Measurements from ENCODE around the gene CACNA1G.

The CACNA1G gene

GRCh38 chr17:50596191-50597037 lies 35.9 kb downstream of the CACNA1G start:
- no peaks in the 10 kb centered on the region for H3K4me1 Mint-ChIP-seq (ENCODE audit: low read depth in 2 of 2)
- DNase-seq, result no peak
- no peak overlapping the region for H3K27ac Mint-ChIP-seq
- ATAC-seq (replicated peaks), result no peak
- H3K27me3 Mint-ChIP-seq, result peaks cover 11 to 73% of the 10 kb centered on the region in 2 donors
- H3K36me3 Mint-ChIP-seq (ENCODE audit: insufficient read depth), result no peaks in the 10 kb centered on the region
- no peaks in the 10 kb centered on the region for H3K9me3 Mint-ChIP-seq
- H3K4me3 Mint-ChIP-seq, result no peak overlapping the region

- H3K9me3 Mint-ChIP-seq, result no peaks in the 10 kb centered on the region
- H3K4me1 Mint-ChIP-seq (ENCODE audit: low read depth in 2 of 2), result no peaks in the 10 kb centered on the region
- DNase-seq (no peak), ATAC-seq (replicated peaks) (no peak)
- H3K27me3 Mint-ChIP-seq, result peaks cover 25 to 74% of the 10 kb centered on the region in 2 donors
- no peak overlapping the region for H3K4me3 Mint-ChIP-seq
- peak overlapping the region in 1 of 2 donors; percentile 53 for H3K27ac Mint-ChIP-seq
- H3K36me3 Mint-ChIP-seq (ENCODE audit: insufficient read depth), result no peaks in the 10 kb centered on the region
These were observed 38.0 kb downstream of the CACNA1G start for GRCh38 chr17:50598487-50598886.

GRCh38 chr17:50599606-50600005 lies 39.1 kb downstream of the CACNA1G start:
- DNase-seq, result no peak
- Mint-ChIP-seq H3K27ac (no peak overlapping the region), H3K4me3 (no peak overlapping the region), H3K4me1 (ENCODE audit: low read depth in 2 of 2) (no peaks in the 10 kb centered on the region), H3K36me3 (ENCODE audit: insufficient read depth) (no peaks in the 10 kb centered on the region), H3K27me3 (peaks cover 25 to 78% of the 10 kb centered on the region in 2 donors), H3K9me3 (no peaks in the 10 kb centered on the region)
- ATAC-seq (replicated peaks), result no peak

GRCh38 chr17:50601823-50602375 lies 41.4 kb downstream of the CACNA1G start:
- Mint-ChIP-seq H3K9me3 (no peaks in the 10 kb centered on the region), H3K27me3 (peaks cover 35 to 82% of the 10 kb centered on the region in 2 donors), H3K4me3 (no peak overlapping the region), H3K27ac (no peak overlapping the region), H3K4me1 (ENCODE audit: low read depth in 2 of 2) (no peaks in the 10 kb centered on the region), H3K36me3 (ENCODE audit: insufficient read depth) (peaks cover 2% of the 10 kb centered on the region)
- DNase-seq, result no peak
- no peak for ATAC-seq (replicated peaks)

GRCh38 chr17:50602836-50603235 lies 42.3 kb downstream of the CACNA1G start:
- no peak for ATAC-seq (replicated peaks)
- DNase-seq, result no peak
- Mint-ChIP-seq H3K4me3 (no peak overlapping the region), H3K4me1 (ENCODE audit: low read depth in 2 of 2) (no peaks in the 10 kb centered on the region), H3K27ac (no peak overlapping the region), H3K9me3 (no peaks in the 10 kb centered on the region), H3K36me3 (ENCODE audit: insufficient read depth) (peaks cover 2% of the 10 kb centered on the region), H3K27me3 (peaks cover 35 to 91% of the 10 kb centered on the region in 2 donors)

GRCh38 chr17:50603340-50603739 lies 42.8 kb downstream of the CACNA1G start:
- ATAC-seq (replicated peaks) (no peak), DNase-seq (no peak)
- H3K27ac Mint-ChIP-seq, result no peak overlapping the region
- H3K4me1 Mint-ChIP-seq (ENCODE audit: low read depth in 2 of 2), result no peaks in the 10 kb centered on the region
- H3K27me3 Mint-ChIP-seq, result peaks cover 35 to 96% of the 10 kb centered on the region in 2 donors
- no peaks in the 10 kb centered on the region for H3K9me3 Mint-ChIP-seq
- no peak overlapping the region for H3K4me3 Mint-ChIP-seq
- H3K36me3 Mint-ChIP-seq (ENCODE audit: insufficient read depth), result peaks cover 2% of the 10 kb centered on the region

GRCh38 chr17:50604513-50604912 lies 44.0 kb downstream of the CACNA1G start:
- H3K27ac Mint-ChIP-seq, result no peak overlapping the region
- DNase-seq, result no peak
- H3K36me3 Mint-ChIP-seq (ENCODE audit: insufficient read depth), result peaks cover 2% of the 10 kb centered on the region
- no peaks in the 10 kb centered on the region for H3K9me3 Mint-ChIP-seq
- no peaks in the 10 kb centered on the region for H3K4me1 Mint-ChIP-seq (ENCODE audit: low read depth in 2 of 2)
- no peak for ATAC-seq (replicated peaks)
- no peak overlapping the region for H3K4me3 Mint-ChIP-seq
- H3K27me3 Mint-ChIP-seq, result peaks cover 44 to 100% of the 10 kb centered on the region in 2 donors

- Mint-ChIP-seq H3K9me3 (no peaks in the 10 kb centered on the region), H3K4me3 (no peak overlapping the region), H3K4me1 (ENCODE audit: low read depth in 2 of 2) (no peaks in the 10 kb centered on the region), H3K27ac (no peak overlapping the region), H3K36me3 (ENCODE audit: insufficient read depth) (peaks cover 2% of the 10 kb centered on the region), H3K27me3 (peaks cover 51 to 100% of the 10 kb centered on the region in 2 donors)
- ATAC-seq (replicated peaks), result no peak
- no peak for DNase-seq
These were observed 44.9 kb downstream of the CACNA1G start for GRCh38 chr17:50605429-50605828.

GRCh38 chr17:50607522-50608175 lies 47.1 kb downstream of the CACNA1G start:
- H3K36me3 Mint-ChIP-seq (ENCODE audit: insufficient read depth), result peaks cover 2% of the 10 kb centered on the region
- no peaks in the 10 kb centered on the region for H3K9me3 Mint-ChIP-seq
- H3K4me1 Mint-ChIP-seq (ENCODE audit: low read depth in 2 of 2), result peaks cover 0 to 2% of the 10 kb centered on the region in 2 donors
- no peak overlapping the region for H3K27ac Mint-ChIP-seq
- no peak overlapping the region for H3K4me3 Mint-ChIP-seq
- ATAC-seq (replicated peaks) (no peak), DNase-seq (no peak)
- H3K27me3 Mint-ChIP-seq, result peaks cover 41 to 95% of the 10 kb centered on the region in 2 donors

GRCh38 chr17:50608700-50609379 lies 48.3 kb downstream of the CACNA1G start:
- Mint-ChIP-seq H3K27me3 (peaks cover 29 to 88% of the 10 kb centered on the region in 2 donors), H3K27ac (no peak overlapping the region), H3K36me3 (ENCODE audit: insufficient read depth) (peaks cover 2% of the 10 kb centered on the region), H3K4me3 (no peak overlapping the region), H3K9me3 (no peaks in the 10 kb centered on the region), H3K4me1 (ENCODE audit: low read depth in 2 of 2) (peaks cover 0 to 3% of the 10 kb centered on the region in 2 donors)
- ATAC-seq (replicated peaks), result no peak
- DNase-seq, result no peak

- H3K36me3 Mint-ChIP-seq (ENCODE audit: insufficient read depth), result peaks cover 2% of the 10 kb centered on the region
- no peak overlapping the region for H3K27ac Mint-ChIP-seq
- no peaks in the 10 kb centered on the region for H3K9me3 Mint-ChIP-seq
- ATAC-seq (replicated peaks) (no peak), DNase-seq (no peak)
- H3K27me3 Mint-ChIP-seq, result peaks cover 27 to 88% of the 10 kb centered on the region in 2 donors
- H3K4me3 Mint-ChIP-seq, result no peak overlapping the region
- peaks cover 7 to 9% of the 10 kb centered on the region in 2 donors for H3K4me1 Mint-ChIP-seq (ENCODE audit: low read depth in 2 of 2)
These were observed 49.0 kb downstream of the CACNA1G start for GRCh38 chr17:50609380-50610074.

GRCh38 chr17:50611634-50612033 lies 51.1 kb downstream of the CACNA1G start:
- H3K9me3 Mint-ChIP-seq, result no peaks in the 10 kb centered on the region
- no peak for ATAC-seq (replicated peaks)
- no peak overlapping the region for H3K4me3 Mint-ChIP-seq
- H3K4me1 Mint-ChIP-seq (ENCODE audit: low read depth in 2 of 2), result peaks cover 7 to 9% of the 10 kb centered on the region in 2 donors
- no peaks in the 10 kb centered on the region for H3K36me3 Mint-ChIP-seq (ENCODE audit: insufficient read depth)
- H3K27ac Mint-ChIP-seq, result no peak overlapping the region
- no peak for DNase-seq
- H3K27me3 Mint-ChIP-seq, result peaks cover 16 to 69% of the 10 kb centered on the region in 2 donors

- H3K4me1 Mint-ChIP-seq (ENCODE audit: low read depth in 2 of 2), result peaks cover 7 to 9% of the 10 kb centered on the region in 2 donors
These were observed 51.8 kb downstream of the CACNA1G start for GRCh38 chr17:50612281-50612680.

More at GRCh38 chr17:50612281-50612680, 51.8 kb downstream of the CACNA1G start:
- Mint-ChIP-seq H3K36me3 (ENCODE audit: insufficient read depth) (no peaks in the 10 kb centered on the region), H3K27ac (peak overlapping the region in 1 of 2 donors; percentile 59), H3K27me3 (peaks cover 16 to 63% of the 10 kb centered on the region in 2 donors), H3K4me3 (no peak overlapping the region), H3K9me3 (no peaks in the 10 kb centered on the region)
- no peak for DNase-seq
- no peak for ATAC-seq (replicated peaks)
